ENCODE results near the gene PLAGL2. TPM values are rescaled to one million over a fixed set of nuclear protein-coding genes. Genes with fewer than 3 reads are reported as not detected.
"Not testable (repeated sequence)": the region's sequence is repeated elsewhere in the genome, so short reads cannot be mapped to it uniquely, and the experiment has no call there.

The PLAGL2 gene
- total RNA-seq, 1 donor from 2014 or later, result 1.2 TPM

DNA sequence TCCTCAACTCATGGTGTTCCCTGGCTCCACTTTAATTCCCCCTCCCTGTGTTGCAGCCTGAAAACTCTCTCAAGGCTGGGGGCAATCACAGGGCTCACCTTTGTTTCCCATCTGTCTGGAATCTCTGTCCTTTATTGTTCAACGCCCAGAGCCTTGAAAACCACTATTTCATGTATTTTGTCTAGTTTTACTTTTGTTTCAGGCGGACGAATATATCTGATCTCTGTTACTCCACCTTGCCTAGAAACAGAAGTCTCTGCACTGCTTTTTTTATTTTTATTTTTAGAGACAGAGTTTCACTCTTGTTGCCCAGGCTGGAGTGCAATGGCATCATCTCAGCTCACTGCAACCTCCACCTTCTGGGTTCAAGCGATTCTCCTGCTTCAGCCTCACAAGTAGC, 27.6 kb downstream of the PLAGL2 start:
- DNase-seq, result no peak

DNA sequence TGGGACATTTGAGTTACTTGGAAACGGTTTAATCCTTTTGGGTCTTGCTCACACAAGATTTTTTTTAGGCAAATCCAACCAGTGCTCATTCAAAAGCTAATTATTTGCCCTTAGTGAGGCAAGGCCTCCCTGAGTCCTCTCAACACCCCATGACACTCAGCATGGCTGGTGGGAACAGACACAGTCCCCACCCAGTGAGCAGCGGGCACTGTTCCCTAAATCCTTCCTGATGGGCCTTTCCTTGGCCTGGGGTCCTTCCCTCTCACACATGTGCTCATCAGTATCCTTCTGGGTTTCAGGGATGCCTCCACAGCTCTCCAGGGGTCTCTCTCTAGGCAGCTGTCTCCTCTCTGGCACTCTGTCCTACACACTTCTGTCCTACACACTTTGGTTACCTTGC, 28.0 kb downstream of the PLAGL2 start:
- DNase-seq, result no peak

DNA sequence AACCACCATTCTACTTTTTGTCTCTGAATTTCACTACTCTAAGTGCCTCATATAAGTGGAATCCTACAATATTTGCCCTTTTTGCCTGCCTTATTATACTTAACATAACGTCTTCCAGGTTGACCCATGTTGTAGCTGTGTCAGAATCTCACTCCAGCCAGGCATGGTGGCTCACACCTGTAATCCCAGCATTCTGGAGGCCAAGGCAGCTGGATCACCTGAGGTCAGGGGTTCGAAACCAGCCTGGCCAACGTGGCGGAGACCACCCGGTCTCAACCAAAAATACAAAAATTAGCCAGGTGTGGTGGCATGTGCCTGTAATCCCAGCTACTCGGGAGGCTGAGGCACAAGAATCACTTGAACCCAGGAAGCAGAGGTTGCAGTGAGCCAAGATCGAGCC, 29.8 kb downstream of the PLAGL2 start:
- DNase-seq, result not testable (repeated sequence)

DNA sequence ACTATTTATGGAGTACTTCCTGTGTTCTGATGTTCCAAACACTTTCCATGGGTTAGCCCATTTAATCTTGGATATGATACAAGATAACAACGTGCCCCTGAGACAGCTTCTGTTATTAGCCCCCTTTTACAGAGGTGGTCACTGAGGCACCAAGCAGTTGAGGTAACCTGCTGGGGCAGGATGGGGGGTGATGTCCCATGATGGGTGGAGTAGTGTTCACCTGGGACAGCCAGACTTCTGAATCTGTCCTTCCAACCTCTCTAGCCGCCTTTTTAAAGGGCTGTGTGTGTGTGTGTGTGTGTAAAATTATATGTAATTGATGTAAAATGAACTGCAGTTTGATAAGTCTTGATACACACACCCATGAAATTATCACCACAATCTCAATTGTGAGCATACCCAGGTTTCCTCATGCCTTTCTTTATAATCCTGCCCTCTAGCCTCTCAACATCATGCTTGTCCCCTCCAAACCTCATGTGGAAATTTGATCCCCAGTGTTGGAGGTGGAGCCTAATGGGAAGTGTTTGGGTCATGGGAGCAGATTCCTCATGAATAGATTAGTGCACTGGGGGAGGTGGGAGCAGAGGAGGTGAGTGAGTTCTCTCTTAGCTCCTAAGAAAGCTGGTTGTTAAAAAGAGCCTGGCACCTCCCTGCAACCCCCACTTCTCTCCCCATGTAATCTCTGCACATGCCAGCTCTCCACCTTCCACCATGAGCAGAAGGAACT, 39.2 kb downstream of the PLAGL2 start:
- DNase-seq, result no peak

DNA sequence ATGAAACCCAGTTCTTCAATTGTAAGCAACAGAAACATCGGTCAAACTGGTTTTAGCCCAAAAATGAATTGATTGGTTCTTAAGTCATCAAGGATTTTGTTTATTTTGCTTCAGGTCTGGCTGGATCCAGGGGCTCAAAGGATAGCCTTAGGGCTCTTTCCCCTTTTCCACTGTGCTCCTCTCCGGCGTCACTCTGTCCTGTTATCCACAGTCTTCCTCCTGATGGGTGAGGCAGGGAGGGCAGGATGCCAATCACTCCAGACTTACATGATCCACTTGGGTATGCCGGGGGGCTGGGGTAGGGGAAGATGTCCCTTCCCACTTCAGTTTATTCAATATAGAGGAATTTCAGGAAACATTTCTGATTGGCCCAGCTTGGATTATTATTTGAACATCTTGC, 40.0 kb downstream of the PLAGL2 start:
- no peak for DNase-seq

DNA sequence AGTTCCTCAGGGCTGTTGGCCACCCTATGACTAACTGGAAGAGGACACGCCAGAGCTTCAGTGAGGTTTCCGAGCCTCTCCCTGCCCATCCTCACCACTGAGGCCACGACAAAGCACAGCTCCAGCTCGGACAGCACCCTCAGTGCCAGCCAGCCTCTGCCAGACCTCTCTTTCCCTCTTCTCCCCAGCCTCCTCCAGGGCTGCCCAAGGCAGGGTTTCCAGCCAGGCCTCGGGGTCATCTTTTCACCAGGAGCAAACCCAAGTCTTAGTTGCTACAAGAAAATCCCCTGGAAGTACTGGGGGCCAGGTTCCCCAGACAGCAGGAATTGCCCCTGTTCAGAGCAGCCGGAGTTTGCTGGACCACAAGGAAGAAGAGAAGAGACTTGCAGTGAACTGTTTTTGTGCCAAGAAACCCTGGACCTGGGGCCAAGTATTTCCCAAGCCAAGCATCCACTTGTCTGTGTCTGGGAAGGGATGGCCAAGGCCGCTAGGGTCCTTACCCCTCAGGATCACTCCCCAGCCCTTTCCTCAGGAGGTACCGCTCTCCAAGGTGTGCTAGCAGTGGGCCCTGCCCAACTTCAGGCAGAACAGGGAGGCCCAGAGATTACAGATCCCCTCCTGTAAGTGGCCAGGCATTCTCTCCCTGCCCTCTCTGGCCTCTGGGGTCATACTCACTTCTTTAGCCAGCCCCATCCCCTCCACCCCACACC, 41.6 kb downstream of the PLAGL2 start:
- no peak for DNase-seq

DNA sequence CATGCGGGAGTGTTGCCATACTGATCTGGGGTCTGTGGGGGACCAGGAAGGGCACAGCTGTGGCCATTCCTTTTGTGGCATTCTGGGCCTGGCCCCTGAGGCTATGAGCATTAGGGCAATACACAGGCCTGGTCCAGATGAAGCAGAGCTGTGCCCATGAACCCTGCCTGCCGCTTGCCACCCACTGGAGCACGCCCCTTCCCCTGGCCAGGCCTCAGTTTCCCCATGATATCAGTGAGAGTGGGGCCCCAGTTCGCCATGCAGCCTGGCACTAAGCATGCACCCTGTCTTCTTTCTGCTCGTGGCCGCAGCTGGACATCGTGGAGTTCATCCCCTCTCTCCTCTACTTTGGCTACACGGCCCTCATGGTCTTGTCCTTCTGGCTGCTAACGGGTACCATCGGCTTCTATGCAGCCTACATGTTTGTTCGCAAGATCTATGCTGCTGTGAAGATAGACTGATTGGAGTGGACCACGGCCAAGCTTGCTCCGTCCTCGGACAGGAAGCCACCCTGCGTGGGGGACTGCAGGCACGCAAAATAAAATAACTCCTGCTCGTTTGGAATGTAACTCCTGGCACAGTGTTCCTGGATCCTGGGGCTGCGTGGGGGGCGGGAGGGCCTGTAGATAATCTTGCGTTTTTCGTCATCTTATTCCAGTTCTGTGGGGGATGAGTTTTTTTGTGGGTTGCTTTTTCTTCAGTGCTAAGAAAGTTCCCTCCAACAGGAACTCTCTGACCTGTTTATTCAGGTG, 42.4 kb downstream of the PLAGL2 start:
- DNase-seq, result no peak

DNA sequence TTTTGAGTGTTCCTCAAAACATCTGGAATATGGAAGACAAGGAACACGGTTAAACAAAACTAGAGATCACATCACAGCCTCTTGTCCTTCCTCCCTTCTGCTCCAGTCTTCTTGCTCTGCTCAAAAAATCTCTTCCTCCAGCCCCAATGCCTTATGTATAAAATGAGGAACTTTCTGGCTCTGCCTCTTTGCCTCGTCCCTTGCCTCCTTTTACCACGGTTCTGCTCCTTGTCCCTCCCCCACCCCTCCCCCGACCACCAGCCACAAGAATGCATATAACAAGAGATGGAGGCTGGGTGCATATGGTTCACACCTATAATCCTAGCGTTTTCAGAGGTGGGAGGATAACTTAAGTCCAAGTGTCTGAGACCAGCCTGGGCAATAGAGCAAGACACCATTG, 43.6 kb downstream of the PLAGL2 start:
- no peak for DNase-seq

DNA sequence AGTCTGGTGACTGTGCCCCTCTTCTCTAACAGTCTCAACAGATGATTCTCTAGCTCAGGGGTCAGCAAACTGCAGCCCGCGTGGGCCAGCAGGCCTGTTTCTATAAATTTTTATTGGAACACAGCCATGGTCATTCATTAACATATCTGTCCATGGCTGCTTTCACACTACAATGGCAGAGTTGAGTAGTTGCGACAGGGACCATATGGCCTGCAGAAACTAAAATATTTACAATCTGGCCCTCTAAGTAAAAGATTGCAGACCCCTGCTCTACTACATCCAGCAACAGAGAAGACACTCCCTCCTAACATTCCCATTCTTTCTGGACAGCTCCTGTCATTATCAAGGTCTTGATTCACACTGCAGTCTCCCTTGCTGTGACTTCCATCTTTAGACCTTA, 45.2 kb downstream of the PLAGL2 start:
- no peak for DNase-seq

DNA sequence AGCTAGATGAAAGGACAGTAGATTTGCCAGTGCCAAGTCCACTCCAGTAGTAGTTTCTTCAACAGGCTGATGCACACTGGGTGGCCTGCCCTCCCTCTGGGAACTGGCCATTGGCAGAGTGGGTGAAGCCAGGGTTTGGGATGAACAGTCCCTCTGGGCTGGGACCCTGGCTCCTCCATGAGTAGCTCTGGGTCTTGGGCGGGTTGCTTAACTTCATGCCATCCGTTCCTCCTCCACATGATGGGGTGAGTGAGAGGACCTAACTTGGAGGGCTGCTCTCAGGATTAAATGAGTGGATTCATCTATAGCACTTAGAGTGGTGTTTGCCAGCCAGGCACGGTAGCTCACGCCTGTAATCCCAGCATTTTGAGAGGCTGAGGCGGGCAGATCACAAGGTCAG, 47.2 kb downstream of the PLAGL2 start:
- no peak for DNase-seq

DNA sequence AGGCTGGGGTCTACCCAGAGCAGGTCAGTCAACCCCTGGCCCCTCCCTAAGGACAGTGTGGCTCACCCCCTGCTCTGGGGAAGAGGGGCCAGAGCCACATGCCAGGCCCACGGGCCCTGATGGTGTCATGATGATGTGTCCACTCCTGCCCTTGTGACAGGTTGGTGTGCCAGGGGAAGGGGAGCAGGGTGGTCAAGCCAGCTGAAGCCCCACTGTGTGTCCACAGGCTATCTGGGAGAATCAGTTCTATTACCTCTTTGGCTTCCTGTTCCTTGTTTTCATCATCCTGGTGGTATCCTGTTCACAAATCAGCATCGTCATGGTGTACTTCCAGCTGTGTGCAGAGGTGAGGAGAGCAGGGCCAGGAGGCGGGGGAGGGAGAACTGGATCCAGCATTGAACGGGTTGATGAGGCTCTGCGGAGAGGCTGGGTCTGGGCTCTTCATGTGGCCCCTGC, 47.7 kb downstream of the PLAGL2 start:
- DNase-seq, result no peak

DNA sequence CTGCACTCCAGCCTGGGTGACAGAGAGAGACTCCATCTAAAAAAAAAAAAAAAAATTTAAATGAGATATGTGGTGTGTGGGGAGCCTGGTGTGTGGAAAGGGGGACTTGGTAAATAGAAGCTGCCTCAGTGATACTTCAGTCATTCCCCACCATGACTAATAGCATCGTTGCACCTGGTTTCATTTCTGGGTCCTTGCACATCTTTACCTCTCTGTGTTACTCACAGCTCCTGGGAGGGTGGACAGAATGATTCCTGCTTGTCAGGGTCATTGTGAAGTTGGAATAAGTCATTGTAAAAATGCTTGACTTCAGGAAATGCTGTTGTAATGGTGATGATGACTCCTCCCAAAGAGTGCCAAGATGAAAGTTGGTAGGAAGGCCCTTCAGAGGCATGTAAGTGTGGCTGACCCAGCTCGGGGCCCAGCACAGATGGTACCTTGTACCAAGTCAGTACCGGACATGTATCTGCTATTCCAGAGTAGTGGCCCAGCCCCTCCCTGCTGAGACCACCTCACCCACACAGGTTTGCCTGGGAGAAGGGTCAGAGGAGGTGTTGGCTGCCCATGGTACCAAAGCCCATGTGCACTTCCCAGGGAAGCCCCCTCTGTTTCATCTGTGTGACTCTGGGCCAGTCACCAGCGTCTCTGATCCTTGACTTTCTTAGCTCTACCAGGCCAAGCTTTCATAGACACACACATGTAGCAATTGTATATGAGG, 48.4 kb downstream of the PLAGL2 start:
- no peak for DNase-seq

DNA sequence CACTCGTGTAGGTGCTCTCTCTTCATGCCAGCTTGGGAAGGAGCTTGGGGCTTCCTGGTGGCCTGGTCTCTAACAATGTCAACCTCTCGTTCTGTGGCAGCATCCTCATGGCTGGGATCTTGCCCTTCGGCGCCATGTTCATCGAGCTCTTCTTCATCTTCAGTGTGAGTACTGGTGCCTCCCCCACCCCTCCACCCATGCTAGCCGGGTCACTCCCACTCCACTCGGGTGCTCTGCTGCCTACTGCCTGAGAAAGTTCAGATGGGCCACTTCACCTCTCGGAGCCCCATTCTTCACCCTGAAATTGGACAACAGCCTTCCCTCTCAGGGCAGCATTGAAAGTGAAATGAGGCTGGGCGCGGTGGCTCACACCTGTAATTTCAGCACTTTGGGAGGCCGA, 49.2 kb downstream of the PLAGL2 start:
- DNase-seq, result no peak

DNA sequence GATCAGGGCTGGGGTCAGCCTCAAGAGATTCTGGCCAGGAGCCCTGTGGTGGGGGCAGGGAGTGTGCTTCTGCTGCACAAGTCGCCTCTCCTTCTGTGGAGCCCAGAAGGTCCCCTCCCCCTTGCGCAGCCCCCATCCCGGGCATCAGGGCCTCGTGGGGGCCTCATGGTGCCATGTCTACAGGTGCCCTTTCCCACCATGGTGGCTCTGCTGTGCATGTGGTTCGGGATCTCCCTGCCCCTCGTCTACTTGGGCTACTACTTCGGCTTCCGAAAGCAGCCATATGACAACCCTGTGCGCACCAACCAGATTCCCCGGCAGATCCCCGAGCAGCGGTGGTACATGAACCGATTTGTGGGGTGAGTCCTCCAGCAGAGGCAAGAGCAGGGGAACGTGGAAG, 49.9 kb downstream of the PLAGL2 start:
- no peak for DNase-seq

DNA sequence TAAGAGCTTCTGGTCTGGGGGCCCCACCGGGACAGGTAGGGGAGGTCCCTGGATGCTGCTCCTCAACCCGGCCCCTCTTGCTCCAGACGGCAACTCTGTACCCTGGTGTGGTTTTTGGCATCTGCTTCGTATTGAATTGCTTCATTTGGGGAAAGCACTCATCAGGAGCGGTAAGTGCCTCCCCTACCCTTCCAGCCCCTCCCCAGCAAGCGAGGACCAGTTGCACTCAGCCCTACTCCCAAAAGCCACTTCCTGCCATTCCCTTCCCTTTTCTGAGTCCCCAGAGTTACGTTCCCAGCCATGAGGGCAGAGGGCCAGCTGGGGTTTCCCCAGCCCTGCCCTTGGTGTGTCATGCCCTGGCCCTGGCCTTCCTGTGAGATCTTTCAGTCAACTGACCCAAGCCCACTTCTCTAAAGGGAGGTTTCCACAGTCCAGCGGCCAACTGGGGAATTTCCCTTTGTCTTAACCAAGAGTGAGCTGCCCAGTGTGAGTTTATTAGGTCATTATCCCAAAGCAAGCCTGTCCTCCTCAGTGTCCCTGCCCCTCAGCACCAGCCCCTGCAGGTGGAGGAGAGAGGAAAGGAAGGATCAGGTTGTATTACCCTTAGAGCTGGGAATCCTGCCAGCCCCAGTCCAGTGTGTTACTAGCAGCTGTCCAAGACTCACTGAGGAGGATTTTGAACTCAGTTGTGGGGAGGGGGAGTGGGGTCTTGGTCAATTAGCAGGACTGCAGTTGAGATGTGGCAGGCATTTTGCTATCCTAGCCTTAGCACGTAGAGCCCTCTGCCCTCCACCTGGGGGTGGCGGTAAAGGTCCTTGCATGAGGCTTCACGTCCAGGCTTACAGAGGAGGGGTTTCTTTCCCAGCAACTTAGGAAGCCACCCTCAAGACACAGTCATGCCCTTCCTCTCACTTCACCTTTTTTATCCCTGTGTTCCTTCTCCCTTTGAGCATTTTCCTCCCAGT, 52.2 kb downstream of the PLAGL2 start:
- DNase-seq, result peak; percentile 21

DNA sequence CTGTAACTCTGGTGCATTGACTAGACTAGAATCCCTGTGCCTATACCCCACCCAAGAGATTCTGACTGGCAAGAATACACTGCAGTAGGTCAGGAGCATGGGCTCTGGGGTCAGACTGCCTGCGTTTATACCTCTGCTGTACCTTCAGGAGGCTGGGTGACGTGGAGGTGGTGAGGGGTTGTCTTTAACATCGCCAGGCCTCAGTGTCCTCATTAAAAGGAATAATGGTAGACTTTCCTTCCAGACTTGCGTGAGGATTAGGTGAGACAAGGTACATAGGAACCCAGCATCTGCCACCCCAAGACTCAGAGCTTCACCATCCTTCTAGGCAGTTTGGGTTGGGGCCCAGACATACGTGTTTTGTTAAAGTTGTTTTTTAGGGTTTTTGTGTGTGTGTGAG, 53.8 kb downstream of the PLAGL2 start:
- DNase-seq, result no peak

DNA sequence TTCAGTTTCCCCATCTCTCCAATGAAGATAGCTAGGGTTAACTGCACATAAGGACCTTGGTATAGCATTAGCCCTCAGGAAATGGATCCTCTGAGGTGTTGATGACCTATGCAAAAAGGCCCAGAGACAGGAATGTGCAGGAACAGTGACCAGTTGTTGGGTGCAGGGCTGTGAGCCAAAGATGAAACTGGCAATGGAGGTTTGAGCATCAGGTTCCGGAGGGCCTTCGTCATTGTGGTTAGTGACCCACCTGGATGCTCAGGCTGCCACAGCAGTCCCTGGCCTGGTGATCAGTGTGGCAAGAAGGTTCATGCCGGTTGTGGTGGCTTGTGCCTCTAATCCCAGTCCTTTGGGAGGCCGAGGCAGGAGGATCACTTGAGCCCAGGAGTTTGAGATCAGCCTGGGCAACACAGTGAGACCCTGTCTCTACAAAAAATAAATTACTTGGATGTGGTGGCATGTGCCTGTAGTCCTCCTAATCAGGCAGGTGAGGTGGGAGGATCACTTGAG, 54.3 kb downstream of the PLAGL2 start:
- DNase-seq, result no peak

DNA sequence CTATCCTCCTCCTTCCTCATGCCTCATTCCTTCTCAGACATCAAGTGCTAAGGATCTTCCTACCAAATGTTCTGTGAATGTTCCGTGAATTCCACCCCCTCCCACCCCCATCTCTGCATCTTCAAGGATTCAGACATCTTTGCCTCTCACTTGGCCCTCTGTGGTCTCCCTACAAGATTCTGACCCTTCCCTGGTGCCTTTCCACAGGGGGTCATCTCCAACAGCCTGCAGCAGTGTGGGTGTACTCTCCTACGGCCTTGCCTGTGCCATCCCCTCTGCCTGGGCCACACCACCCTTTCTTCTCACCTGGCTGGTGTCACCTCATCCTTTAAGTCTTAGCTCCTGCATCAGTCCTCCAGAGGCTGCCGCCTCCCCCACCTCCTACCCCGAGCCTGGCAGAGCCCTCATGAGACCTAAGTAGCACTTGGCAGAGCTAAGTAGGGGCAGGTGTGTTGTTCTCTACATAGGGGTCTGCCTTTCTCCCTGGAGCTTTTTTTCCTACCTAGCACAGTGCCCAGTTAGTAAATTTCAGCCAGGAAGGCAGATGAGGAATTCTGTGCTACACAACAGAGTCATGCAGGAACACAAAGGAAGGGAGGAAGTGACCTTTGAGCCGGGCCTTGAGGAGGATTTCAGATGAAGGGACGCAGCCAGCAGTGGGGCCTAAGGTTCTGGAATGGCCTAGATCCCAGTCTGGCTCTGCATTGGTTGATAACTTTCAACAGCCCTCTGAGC, 55.0 kb downstream of the PLAGL2 start:
- DNase-seq, result no peak

DNA sequence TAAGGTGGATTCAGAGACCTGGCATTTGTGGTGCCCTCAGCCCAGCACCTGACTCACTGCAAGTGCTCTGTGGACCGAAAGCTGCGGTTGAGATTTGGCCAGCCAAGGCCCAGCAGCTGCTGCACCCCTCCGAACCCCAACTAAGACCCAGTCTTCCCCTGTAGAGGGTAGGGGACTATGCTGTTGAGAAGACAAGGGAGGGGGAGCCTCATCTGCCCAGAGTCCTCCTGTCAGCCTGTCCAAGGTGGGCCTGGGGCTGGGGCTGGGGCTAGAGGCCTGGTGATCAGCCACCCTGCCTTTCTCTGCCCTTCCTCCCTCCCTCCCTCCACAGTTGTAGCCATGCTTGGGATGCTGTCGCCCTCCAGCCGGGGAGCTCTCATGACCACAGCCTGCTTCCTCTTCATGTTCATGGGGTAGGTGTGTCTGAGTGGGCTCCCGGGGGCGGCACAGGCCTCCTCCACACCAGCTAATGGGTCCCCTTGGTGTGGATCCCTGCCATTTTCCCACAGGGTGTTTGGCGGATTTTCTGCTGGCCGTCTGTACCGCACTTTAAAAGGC, 57.2 kb downstream of the PLAGL2 start:
- DNase-seq, result no peak

DNA sequence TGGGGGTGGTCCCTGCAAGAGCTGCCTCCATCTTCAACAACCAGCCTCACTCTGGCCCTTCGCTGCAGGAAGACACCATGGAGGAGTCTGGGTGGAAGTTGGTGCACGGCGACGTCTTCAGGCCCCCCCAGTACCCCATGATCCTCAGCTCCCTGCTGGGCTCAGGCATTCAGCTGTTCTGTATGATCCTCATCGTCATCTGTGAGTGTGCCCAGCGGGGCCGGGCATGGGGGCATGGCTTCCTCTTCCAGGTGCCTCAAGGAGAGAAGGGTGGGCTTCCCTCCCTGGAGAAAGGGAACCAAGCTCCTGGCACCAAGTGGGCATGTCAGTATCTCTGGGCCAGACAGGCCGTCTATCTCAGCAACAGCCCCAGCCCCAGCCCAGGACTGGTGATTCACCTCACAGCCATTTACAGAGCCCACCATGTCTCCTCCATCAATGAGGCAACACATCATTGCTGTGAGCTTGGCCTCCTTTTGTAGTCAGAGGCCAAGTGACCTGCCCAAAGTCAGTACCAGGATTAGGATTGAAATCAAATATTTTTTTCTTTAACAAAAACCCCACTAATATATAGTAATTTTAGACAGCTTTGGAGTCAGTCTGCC, 57.9 kb downstream of the PLAGL2 start:
- no peak for DNase-seq
